GM23248 (cell line): ENCODE data around the gene CFAP20.

ENCODE experiments used
- EZH2 ChIP-seq: fragments of 200-600 bp; sonication (generic); IDR thresholded peaks from 2 replicates; pipeline ENCODE4 v1.6.1; 2018; ENCODE audit warnings: antibody characterized with exemption, mild to moderate bottlenecking; ENCODE audit not compliant: insufficient read depth, poor library complexity, severe bottlenecking
- EZH2phosphoT487 ChIP-seq: fragments of 200-600 bp; sonication (generic); IDR thresholded peaks from 2 replicates; pipeline ENCODE4 v1.6.1; 2018; ENCODE audit warnings: antibody characterized with exemption, moderate library complexity, mild to moderate bottlenecking, low read depth; ENCODE audit not compliant: insufficient read depth

DNA sequence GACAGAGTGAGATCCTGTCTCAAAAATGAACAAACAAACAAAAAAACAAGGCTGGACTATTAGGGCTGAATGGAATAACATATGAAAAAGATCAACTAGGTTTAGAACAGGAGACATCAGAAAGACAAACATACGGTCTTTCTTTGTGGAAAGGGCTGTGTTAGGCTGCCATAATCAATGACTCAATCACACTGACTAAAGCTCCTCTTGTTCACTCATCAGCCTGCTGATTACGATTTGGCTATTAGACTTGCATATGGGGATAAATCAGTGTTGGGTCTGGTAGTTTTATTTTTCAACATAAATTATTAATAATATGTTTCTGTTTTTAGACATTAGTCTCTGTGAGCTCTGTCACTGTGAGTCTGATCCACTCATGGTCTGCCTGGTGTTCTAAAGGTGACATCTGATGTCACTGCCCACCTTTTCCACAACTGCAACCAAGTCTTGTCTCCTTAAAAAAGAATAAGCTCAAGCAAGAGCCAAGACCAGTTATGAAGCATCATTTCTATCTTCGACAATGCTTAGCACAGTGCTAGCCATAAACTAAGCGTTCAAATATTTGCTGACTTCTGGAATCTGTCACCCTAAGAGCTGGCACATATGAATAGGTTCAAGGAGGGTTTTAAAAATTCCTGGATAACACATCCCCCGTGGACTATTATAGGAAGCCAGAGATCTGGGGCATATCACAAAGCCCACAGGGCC, 10.2 kb downstream of the CFAP20 start:
- no peak for TF ChIP-seq EZH2
- no peak for TF ChIP-seq EZH2phosphoT487
